HepG2 (cell line): ENCODE measurements around the gene GNAS-AS1.

ENCODE experiments used
- JUNB ChIP-seq: sonication (generic); formaldehyde crosslinking; IDR thresholded peaks from 2 replicates; pipeline ENCODE4 v1.8.0; 2022; ENCODE audit warnings: missing genetic modification reagents, mild to moderate bottlenecking, borderline replicate concordance
- MEIS2 ChIP-seq: sonication (generic); formaldehyde crosslinking; IDR thresholded peaks from 2 replicates; pipeline ENCODE4 v1.9.0; 2021; ENCODE audit warnings: mild to moderate bottlenecking, missing genetic modification reagents
- NFE2 ChIP-seq: sonication (generic); formaldehyde crosslinking; IDR thresholded peaks from 2 replicates; pipeline ENCODE4 v1.4.0; 2020; ENCODE audit warnings: missing genetic modification reagents
- POLR2A ChIP-seq, 2 experiments: IDR thresholded peaks; 2 replicates each; pipeline ENCODE4 v1.6.1; 2011; ENCODE audit warnings: low read depth in 2 of 2, low read length in 2 of 2, mild to moderate bottlenecking in 1 of 2, moderate library complexity in 1 of 2; ENCODE audit not compliant: insufficient read depth in 1 of 2
- TF ChIP-seq, protein P1 (sequence below): sonication (generic); formaldehyde crosslinking; IDR thresholded peaks from 2 replicates; pipeline ENCODE4 v1.5.0; 2020; ENCODE audit warnings: mild to moderate bottlenecking, missing genetic modification reagents, moderate library complexity
- TF ChIP-seq, protein P2 (sequence below): sonication (generic); formaldehyde crosslinking; IDR thresholded peaks from 2 replicates; pipeline ENCODE4 v1.4.0; 2020; ENCODE audit warnings: missing genetic modification reagents, borderline replicate concordance
- TF ChIP-seq, protein P3 (sequence below): sonication (generic); formaldehyde crosslinking; IDR thresholded peaks from one replicate; pipeline ENCODE4 v1.5.1; 2020; ENCODE audit warnings: mild to moderate bottlenecking, missing genetic modification reagents; ENCODE audit errors: not compliant biosample characterization

DNA sequence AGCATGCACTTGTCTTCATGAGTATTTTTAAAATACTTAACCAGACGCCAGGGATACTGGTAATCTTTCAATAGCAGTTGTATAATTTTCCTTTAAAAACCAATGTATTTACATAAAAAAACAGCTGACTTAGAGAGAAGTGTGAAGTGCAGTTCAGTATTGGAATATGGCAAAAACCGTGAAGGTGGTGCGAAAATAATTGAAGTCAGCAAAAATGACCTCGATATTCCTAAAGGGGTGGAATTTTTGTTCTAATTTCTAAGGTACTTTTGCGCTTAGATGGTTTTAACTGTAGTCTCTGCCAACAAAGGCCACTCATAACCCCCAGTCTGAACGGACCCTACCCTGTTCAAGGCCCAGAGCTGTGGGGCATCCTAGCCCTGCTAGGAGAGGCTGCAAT is 25.3 kb downstream of the GNAS-AS1 start:
- TF ChIP-seq, protein P1, sequence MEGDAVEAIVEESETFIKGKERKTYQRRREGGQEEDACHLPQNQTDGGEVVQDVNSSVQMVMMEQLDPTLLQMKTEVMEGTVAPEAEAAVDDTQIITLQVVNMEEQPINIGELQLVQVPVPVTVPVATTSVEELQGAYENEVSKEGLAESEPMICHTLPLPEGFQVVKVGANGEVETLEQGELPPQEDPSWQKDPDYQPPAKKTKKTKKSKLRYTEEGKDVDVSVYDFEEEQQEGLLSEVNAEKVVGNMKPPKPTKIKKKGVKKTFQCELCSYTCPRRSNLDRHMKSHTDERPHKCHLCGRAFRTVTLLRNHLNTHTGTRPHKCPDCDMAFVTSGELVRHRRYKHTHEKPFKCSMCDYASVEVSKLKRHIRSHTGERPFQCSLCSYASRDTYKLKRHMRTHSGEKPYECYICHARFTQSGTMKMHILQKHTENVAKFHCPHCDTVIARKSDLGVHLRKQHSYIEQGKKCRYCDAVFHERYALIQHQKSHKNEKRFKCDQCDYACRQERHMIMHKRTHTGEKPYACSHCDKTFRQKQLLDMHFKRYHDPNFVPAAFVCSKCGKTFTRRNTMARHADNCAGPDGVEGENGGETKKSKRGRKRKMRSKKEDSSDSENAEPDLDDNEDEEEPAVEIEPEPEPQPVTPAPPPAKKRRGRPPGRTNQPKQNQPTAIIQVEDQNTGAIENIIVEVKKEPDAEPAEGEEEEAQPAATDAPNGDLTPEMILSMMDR (CRISPR knock-in tag): no peak
- TF ChIP-seq JUNB: no peak
- TF ChIP-seq POLR2A (IDR thresholded peaks at IDR 0.05; ENCODE audit: insufficient read depth in 1 of 2, low read depth in 2 of 2, low read length in 2 of 2): no peak
- TF ChIP-seq, protein P2, sequence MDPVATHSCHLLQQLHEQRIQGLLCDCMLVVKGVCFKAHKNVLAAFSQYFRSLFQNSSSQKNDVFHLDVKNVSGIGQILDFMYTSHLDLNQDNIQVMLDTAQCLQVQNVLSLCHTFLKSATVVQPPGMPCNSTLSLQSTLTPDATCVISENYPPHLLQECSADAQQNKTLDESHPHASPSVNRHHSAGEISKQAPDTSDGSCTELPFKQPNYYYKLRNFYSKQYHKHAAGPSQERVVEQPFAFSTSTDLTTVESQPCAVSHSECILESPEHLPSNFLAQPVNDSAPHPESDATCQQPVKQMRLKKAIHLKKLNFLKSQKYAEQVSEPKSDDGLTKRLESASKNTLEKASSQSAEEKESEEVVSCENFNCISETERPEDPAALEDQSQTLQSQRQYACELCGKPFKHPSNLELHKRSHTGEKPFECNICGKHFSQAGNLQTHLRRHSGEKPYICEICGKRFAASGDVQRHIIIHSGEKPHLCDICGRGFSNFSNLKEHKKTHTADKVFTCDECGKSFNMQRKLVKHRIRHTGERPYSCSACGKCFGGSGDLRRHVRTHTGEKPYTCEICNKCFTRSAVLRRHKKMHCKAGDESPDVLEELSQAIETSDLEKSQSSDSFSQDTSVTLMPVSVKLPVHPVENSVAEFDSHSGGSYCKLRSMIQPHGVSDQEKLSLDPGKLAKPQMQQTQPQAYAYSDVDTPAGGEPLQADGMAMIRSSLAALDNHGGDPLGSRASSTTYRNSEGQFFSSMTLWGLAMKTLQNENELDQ: no peak
- TF ChIP-seq MEIS2: no peak
- TF ChIP-seq, protein P3, sequence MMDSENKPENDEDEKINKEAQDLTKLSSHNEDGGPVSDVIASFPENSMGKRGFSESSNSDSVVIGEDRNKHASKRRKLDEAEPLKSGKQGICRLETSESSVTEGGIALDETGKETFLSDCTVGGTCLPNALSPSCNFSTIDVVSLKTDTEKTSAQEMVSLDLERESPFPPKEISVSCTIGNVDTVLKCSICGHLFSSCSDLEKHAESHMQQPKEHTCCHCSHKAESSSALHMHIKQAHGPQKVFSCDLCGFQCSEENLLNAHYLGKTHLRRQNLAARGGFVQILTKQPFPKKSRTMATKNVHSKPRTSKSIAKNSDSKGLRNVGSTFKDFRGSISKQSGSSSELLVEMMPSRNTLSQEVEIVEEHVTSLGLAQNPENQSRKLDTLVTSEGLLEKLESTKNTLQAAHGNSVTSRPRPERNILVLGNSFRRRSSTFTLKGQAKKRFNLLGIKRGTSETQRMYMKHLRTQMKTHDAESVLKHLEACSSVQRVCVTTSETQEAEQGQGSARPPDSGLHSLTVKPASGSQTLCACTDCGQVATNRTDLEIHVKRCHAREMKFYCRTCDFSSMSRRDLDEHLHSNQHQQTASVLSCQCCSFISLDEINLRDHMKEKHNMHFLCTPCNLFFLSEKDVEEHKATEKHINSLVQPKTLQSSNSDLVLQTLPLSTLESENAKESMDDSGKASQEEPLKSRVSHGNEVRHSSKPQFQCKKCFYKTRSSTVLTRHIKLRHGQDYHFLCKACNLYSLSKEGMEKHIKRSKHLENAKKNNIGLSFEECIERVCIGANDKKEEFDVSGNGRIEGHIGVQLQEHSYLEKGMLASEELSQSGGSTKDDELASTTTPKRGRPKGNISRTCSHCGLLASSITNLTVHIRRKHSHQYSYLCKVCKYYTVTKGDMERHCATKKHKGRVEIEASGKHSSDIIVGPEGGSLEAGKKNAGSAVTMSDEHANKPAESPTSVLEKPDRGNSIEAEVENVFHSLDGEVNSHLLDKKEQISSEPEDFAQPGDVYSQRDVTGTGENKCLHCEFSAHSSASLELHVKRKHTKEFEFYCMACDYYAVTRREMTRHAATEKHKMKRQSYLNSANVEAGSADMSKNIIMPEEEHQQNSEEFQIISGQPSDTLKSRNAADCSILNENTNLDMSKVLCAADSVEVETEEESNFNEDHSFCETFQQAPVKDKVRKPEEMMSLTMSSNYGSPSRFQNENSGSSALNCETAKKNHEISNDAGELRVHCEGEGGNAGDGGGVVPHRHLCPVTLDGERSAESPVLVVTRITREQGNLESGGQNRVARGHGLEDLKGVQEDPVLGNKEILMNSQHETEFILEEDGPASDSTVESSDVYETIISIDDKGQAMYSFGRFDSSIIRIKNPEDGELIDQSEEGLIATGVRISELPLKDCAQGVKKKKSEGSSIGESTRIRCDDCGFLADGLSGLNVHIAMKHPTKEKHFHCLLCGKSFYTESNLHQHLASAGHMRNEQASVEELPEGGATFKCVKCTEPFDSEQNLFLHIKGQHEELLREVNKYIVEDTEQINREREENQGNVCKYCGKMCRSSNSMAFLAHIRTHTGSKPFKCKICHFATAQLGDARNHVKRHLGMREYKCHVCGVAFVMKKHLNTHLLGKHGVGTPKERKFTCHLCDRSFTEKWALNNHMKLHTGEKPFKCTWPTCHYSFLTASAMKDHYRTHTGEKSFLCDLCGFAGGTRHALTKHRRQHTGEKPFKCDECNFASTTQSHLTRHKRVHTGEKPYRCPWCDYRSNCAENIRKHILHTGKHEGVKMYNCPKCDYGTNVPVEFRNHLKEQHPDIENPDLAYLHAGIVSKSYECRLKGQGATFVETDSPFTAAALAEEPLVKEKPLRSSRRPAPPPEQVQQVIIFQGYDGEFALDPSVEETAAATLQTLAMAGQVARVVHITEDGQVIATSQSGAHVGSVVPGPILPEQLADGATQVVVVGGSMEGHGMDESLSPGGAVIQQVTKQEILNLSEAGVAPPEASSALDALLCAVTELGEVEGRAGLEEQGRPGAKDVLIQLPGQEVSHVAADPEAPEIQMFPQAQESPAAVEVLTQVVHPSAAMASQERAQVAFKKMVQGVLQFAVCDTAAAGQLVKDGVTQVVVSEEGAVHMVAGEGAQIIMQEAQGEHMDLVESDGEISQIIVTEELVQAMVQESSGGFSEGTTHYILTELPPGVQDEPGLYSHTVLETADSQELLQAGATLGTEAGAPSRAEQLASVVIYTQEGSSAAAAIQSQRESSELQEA (CRISPR knock-in tag): no peak
- no peak for TF ChIP-seq NFE2 (CRISPR knock-in tag)
